COLO829 (cell line): Measurements from ENCODE around the gene HTRA3.

Experiments
- DNase-seq: peaks from one replicate; pipeline ENCODE4 v3.0.0; 2012; ENCODE audit warnings: low spot score

HTRA3 gene

DNA sequence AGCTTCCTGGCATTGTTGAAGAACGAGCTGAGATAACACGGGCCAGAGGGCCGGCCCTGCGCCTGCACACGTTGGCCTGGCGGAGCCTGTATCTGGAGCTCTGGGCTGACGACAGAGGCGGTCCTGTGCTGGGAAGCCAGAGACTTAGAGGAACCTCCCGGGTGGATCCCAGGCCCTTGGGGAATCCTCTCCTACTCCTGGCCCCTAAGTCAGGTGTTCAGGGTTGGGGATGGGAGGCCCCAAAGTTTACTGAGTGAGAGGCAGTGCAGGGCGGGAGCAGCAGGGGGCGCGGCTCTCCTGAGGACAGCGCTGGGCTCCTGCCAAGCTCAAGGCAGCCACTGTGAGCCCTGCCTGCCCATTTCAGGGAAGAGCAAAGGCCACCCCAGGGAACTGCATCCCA is 2.5 kb upstream of the HTRA3 start:
- peak; percentile 9 for DNase-seq

DNA sequence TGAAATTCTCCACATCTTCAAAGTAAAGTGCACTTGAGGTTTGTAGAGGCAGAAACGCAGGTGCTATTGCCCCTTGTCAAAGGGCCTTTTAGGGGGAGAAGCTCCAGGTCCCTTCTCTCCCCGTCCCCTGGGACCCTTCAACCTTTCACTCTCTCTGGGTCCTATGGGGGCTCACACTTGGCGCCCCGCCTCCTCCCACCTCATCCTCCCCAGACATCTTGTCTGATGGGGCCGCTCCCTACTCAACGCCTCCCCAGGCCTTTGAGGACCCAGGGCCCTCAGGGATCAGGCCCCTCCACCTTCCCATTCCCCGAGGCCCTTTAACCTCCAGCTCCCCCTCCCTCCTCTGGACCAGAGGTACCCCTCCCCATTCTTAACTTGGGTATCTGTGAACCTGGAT is 1.3 kb upstream of the HTRA3 start:
- no peak for DNase-seq

DNA sequence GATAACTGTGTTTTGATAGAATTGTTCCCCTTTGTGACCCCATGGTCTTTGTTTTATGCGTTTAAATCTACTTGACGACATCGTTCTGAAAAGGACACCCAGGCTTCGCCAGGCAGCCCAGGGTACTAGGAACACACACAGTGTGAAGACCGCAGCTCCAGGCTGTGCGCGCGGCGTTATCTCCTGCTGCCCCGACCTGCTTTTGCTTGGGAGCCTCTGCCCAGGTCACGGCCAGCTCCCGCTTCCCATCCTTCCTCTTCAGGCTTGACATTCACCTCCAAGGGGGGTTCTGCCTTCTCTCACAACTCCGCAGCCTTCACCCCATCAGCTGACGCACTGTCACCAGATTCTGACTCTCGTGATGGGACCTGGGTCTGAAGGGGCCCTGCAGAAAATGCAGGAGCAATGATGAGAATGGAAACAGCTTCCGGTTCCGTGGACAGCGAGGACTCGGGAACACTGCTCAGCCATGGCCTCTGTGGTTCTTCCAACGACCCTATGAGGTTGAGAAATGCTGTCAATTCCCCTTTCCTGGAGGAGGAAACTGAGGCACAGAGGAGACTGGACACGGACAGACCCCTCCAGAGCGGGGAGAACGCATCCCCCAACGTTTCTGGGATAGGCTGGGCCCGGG is 536 bp upstream of the HTRA3 start:
- DNase-seq, result no peak

DNA sequence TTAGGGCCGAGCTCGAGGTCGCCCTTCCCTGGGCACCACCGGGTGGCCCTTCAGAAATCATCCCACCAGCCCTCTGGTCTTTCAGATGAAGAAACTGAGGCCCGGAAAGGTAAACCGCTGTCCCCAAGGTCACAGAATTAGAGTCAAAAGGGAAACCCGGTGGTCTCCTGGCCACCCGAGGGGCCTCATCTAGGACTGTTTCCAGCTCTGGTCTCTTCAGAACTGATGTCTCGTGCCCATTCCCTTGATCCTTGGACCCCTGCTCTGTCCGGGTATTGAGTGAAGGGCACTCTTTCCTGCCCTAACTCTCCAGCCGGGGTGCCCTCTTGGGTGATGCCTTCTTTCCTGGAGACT is 841 bp downstream of the HTRA3 start:
- DNase-seq, result no peak

DNA sequence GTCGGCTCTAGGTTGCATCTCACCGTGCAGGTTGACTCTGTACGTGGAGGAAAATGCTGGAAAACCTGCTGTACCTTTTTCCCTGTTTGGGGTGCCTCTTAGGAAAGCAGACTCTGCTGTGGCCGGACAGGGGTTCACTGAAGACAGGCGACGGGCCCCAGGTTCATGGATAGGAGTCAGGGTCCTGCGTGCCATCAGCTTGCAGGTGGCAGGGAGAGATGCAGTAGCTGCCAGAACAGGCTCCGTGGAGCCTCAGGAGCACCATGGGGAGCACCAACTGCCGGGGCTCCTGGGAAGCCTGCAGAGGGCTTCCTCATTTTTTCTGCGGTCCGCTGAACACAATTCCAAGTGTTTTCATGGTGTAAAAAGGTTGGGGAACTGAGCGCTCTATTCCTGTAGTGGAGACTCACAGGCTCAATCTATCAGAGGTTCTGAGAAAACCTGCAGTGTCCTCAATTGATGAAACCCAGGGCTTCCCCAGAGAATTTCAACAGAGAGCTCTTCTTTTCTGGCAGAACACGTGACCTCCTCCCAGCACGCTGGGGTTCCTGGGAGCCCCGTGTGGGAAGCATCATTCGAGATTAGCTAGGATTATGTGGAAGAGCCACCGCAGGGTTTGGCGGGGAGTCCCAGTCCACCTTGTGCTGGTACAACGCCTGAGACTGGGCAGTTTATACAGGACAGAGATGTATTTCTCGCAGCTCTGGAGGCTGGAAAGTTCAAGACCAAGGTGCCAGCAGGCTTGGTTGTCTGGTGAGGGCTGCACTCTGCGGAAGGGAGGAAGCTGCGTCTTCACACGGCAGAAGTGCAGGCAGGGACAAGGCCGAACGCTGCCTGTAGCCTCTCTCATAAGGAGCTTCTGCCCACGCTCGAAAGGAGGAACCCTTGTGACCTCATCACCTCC is 1.6 kb downstream of the HTRA3 start:
- DNase-seq, result no peak

DNA sequence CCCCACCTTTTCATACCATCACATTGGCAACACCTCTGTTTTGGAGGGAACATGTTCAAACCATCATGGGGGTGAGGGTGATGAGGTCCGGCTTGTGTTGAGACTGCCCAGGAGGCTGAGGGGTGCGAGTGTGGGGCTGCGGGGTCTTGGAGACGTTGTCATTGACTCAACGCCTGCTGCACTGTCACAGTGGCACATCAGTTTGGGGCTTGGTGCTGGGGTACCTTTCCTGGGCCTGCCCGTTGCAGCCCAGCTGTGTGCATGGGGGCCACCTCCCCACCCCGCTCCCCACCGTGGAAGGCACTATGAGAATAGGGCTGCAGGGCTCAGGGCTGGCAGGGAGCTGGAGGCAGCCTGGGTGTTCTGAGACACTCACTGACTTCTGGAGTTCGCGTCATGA is 2.3 kb downstream of the HTRA3 start:
- no peak for DNase-seq

DNA sequence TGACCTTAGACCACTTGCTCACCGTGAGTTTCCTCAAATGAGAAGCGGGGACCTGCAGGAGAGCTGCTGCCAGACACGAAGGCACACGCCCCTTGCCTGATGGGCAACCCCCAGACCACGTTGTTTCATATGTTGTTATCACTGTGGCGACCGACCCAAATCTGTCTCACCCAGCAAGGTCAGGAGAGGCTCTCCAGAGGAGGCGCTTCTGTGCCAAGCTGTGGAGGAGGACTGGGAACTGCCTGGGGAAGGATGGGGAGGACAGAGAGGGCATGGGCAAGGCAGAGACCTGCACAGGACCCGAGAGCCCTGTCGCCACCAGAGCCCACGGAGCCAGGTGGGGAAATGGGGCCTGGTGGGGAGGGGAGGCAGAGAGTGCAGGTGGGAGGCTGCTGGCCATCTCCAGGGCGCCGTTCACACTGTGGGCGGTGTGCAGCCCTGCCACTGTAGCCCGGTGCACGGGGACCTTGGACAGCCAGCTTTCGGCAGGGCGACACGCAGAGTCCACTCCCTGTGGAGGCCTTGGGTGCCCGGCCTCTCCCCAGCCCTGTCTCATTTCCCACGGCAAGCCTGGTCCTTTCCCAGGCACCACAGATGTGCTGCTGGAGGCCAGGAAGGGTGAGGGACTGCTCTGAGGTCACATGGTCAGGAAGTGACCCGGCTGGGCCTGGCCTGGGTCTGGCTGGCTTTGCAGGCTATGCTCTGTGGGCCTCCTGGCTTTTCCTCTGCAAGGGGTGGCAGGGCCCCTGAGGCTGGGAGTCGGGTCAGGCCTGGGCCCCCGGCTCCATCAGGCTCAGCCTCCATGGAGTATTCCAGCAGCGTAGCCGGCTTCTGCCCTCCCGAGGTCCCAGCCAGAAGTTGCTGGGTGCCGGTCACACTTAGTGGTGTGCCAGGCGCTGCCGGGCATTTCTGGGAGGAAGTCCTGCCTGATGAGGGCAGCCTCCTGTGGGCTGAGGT is 3.2 kb downstream of the HTRA3 start:
- no peak for DNase-seq

DNA sequence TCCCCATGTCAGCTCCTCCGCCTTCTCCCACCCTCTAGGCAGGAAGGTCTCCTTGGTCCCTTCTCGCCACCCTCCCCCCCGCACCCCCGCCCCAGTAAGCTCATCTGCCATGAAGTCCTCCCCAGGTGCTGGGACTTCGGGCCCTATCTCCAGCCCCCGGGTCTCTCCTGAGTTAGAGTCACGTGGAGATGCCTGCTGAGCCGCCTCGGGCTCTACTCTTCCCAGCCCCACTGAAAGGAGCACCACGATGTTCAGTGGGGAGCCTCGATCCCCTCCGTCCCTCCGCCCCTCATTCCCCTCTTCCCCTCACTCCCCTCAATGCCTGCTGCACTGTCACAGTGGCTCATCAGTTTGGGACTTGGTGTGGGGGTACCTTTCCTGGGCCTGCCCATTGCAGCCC is 3.9 kb downstream of the HTRA3 start:
- DNase-seq, result no peak

DNA sequence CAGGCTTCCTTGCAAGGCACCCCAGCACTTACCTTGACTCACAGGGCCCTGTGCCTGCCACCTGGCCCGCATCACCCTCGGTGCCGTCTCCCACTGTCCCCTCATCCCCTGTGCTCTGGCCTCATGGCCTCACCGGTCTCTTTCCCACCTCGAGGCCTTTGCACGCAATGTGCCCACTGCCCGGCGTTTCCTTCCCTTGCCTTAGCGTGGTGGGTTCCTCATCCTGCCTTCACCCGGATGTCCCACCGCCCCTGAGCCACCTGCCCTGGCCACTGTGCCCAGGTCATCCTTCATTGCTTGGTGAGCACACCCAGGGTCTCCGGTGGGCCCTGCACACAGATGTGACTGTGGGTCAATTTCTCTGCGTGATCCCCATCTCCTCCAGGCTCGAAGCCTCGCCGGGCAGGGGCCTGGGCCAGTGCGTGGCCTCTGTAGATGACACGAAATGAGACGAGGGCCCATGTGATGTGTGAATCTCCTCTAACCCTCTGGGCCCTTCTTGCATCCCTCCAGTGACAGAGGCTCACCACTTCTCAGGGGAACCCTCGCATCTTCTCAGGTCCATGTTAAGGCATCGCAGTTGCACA is 4.6 kb downstream of the HTRA3 start:
- DNase-seq, result no peak

DNA sequence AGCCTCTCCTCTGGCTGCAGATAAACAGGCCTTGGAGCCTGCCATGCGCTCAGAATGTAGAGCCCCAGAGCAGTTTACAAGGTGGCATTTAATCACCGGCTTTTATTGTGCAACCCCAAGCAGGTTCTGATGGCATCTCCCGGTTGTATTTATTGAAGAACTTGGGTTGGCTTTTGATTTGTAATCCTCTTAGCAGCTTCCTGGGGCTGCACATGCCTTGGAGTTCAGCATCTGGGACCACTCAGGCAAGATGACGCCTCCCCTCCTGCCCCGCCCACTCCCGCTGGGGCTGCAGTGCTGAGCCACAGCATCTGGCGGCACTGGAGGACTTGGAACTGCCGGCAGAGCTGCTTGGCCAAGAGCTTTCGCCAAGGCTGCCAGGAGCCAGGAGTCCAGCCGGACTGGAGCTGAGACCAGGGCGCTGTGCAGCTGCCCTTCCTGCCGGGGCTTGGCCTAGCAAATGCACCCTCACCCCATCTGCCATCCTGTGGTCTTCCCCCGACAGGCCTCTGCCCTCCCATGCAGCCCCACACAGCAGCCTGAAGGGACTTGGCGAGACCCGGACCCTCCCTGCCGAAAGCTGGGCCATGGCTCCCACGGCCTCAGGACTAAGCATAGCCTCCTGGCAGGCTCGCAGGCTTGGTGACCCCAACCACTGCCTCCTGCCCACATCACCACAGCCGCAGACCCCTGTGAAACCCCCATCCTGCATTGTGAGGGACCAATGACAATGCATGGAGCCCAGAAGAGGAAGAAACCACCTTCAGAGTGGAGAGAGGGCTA is 5.4 kb downstream of the HTRA3 start:
- no peak for DNase-seq

DNA sequence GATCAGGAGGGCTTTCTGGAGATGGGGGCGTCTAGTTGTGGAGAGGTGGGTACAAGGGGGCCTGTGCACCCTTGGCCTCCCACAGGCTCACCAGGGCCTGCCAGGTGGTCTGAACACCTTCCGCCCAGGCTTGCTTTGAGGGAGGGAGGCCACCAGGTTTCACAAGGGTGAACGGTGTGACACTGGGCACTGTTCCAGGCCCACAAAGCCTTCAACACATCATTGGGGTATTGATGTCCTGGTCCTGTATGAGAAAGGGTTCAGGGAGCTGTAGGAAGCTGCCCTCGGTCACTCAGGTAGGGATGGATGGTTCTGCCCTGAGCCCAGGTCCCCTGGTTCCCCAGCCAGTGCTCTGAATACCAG is 6.0 kb downstream of the HTRA3 start:
- DNase-seq, result no peak

DNA sequence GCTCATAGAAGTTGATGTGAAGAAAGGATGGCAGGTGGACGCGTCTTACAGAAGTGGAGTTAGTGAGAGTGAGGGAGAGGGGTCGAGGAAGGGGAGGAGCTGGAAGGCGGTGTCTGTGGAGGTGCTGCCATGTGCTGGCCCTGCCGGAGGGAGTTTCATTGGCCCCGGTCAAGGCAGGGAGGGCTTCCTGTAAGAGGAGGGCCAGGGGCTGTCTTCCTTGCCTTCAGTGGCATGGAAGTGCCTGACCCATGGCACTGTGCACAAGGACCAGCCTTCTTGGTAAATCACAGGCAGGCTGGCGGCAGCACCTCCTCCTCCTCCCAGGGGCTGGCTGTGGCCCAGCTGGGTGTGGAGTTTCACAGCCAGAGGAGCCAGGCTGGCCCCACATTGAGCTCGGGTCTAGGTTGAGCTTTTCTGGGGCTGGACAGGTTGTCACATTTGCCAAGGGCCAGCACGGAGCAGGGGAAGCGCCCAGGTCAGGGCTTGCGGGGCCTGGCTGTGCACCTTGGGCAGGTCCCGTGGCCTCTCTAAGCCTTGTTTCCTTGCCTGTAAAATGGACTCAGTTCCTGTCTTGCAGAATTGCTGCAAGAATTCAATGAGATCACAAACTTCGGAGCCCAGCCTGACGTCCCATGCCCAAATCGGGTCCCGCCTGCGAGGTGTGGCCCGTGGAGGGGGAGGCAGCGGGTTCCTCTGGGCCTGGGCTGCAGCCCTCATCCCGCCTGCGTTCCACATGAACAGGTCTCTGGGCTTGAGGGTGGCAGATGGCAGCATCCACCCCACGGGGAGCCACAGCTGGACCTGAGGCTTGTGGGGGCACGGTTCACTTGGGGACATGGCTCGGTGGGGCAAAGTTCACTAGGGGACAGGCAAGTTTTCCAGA is 7.0 kb downstream of the HTRA3 start:
- no peak for DNase-seq

DNA sequence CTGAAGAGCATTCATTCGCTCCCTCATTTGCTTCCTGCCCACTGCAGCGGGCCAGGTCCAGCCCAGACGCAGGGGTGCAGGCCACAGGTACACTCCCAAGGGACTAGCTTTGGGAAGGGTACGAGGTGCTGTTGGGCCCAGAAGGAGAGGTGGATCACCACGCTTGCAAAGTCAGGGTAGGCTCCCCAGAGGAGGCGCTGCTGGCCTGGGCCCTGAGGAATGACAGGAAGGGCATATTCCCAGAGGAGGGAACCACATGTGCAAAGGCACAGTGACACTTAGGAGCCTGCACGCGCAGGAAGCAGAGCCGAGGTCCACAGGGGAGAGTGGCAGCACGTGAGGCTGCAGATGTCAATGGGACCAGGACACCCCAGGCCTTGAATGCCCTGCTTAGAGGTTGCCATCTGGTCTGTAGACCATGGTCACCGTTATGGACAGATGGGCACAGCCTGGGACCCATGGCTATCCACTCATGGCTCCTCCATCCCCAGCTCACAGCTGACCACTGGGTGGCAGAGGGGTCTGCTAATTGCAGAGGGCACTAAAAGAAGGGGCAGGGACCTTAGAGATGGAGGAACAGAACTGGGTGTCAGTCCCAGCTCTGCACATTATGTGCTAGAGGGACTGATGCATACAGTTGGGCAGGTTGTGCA is 7.9 kb downstream of the HTRA3 start:
- DNase-seq, result no peak

DNA sequence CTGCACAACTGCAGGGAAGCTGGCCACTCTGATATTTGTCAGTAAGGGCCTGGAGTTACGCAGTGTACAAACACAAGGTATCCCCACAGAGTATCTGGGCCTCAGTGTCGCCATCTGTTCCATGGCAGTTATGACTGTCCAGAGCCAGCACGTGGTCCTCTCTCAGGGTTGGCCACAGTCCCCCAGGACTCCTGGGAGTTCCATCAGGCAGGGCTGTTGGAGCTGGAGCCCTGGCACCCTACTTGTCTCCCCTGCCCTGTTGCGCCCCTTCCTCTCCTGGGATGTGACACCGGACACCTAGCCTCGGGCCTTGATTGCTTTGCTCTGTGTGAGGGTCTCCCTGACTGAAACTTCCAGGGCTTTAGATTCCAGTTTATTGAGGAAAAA is 8.4 kb downstream of the HTRA3 start:
- DNase-seq, result no peak

DNA sequence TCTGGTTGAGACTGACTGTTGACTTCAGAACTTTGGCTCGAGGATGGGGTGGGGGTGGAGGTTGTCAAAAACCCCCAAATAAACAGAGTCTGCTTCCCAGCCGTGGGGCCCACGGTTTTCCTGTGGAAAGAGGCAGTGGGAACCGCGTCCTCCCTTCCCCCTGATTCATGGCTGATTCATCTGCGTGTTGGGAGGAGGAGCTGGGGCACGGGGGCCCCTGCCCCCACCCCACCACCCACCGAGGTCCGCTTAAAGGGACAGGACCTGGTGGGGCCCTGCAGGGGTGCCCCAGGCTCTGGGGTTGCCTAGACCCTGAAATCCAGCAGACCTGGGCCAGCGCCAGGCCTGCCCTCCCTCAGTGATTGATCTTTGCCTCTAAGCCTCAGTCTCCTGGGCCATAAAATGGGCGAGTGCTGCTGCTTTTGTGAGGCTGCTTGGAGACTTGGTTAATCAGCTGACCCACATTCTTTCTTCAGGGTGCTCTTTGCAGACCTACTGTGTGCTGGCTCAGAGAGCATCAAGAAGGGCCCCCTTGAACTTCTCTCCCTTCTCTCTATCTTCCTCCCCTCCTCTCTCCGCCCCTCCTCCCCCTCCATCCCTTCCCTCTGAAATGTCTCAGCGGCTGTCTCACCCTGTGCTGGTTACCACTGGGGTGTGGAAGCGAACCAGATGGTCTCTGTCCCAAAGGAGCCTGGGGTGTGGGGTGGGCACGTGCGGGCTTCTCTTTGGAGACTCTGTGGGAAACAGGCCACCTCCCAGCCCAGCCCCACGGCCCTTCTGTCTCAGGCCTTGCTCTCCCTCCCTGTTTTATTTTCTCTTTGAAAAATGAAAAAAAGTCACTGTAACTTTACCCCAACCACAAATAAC is 9.1 kb downstream of the HTRA3 start:
- no peak for DNase-seq

DNA sequence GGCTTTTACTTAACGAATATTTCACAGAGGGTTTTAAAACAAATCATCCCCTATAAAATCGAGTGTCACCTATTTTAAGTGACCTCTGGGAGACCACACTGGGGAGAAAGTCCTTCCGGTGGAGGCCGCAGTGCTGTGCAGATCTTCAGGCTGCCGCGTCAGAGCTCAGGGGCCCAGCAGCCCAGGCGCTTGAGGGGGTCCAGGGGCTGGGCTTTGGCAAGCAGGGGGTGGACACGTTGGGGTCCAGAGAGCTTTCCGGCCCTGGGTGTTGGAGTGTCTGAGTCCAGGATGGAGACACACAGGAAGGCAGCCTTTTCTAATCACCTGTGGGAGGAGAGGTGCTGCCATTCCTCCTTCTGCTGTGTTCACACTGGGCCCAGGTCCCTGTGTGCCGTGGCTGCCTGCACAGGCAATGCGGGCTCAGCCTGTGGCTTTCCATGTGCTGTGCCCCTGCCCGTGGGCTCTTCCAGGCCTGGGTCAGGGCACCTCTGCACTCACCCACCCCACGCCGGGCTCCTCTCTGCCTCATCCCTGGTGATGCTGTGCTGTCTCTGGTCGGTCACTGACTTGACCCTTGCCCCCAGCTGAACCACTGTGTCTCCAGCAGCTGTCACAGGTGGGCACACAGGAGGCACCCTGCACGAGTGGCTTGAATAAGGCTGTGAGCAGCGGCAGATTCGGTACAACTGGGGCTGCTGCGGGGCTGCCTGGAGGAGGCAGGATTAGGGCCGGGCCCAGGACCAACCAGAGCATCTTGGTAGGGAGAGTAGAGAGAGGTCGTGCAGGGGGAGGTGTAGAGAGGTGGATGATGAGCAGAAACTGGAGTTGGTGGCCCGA is 10.0 kb downstream of the HTRA3 start:
- no peak for DNase-seq

DNA sequence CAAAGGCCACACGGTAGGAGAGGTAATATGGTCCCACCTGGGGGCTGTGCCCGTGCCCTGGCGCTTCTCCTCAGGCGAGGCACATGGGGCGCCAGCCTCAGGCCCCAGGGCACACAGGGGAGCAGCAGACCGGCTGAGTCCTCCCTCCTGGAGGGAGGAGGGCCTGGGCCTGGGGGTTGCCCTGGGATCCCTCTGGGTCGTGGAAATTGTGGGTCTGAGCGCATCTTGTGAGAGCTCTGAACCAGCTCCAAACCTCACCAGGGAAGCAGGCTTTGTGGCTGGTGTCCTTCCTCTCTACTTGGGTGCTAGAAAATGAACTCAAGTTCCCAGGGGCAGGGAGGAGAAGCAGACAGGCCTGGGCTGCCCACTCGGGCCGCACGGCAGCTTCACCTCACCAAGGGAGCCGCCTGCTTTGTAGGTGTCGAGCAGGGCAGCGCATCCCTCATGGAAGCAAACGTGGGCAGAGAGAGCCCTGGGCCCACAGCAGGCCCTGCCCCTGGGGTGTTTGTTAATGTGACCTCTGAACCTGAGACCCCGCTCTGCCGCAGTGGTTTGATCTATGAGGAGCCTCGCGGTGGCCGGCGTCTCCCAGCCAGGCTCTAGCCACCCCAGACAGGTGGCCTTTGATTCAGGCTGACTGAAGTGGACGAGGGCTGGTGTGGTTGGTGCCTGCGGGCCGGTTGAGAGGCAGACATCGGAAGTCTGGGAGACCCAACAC is 10.8 kb downstream of the HTRA3 start:
- DNase-seq, result no peak
